CD4-positive, alpha-beta T cell (primary cell): ENCODE results near the gene TOR2A. TPM values are rescaled to one million over a fixed set of nuclear protein-coding genes. Genes with fewer than 3 reads are reported as not detected.

Experiments used
- ATAC-seq: fragments of 200-7000 bp; cut with Tn5 transposase; one replicate; pipeline ENCODE4 v1.10.0; 2022; ENCODE audit warnings: mild to moderate bottlenecking; ENCODE audit not compliant: poor library complexity
- CTCF ChIA-PET: fragments of 350-600 bp; sonication (Branson Sonifier 250); formaldehyde crosslinking; loops from one replicate; lab custom pipeline; 2021; ENCODE audit warnings: antibody characterized with exemption, inconsistent platforms; lab: Charles Lee
- POLR2A ChIA-PET: fragments of 350-600 bp; sonication (Branson Sonifier 250); formaldehyde crosslinking; loops from one replicate; lab custom pipeline; 2021; ENCODE audit warnings: antibody characterized with exemption, inconsistent platforms; lab: Charles Lee
- DNase-seq, 14 experiments: peaks; one replicate each; pipeline ENCODE4 v3.0.0-alpha.2; 2013 to 2020; ENCODE audit warnings: mixed read lengths in 2 of 14
- H3K27ac ChIP-seq, 2 donors: one replicate each; pipeline versions ENCODE4 v1.5.1 to v1.7.0; 2013; ENCODE audit warnings: low read length in 2 of 2, low read depth in 1 of 2, mild to moderate bottlenecking in 1 of 2
- H3K27me3 ChIP-seq, 2 experiments: 1 replicate in 1 of 2; 2 replicates in 1 of 2; pipeline versions ENCODE4 v1.6.1 to v1.7.0; 2013; ENCODE audit warnings: low read length in 2 of 2, control low read depth in 1 of 2, mild to moderate bottlenecking in 1 of 2, moderate library complexity in 1 of 2; ENCODE audit not compliant: insufficient read depth in 2 of 2, control insufficient read depth in 1 of 2
- H3K36me3 ChIP-seq: one replicate; pipeline ENCODE4 v1.6.1; 2013; ENCODE audit warnings: low read length, control low read depth; ENCODE audit not compliant: insufficient read depth
- H3K4me1 ChIP-seq: one replicate; pipeline ENCODE4 v1.6.1; 2013; ENCODE audit warnings: low read length, control low read depth; ENCODE audit not compliant: insufficient read depth
- H3K4me3 ChIP-seq: one replicate; pipeline ENCODE4 v1.5.1; 2013; ENCODE audit warnings: mild to moderate bottlenecking, low read length, moderate library complexity
- H3K9me3 ChIP-seq, 2 experiments: 1 replicate in 1 of 2; 2 replicates in 1 of 2; pipeline versions ENCODE4 v1.6.1 to v1.7.0; 2013; ENCODE audit warnings: low read length in 2 of 2, mild to moderate bottlenecking in 2 of 2, control low read depth in 1 of 2, moderate library complexity in 1 of 2; ENCODE audit not compliant: control insufficient read depth in 1 of 2, insufficient read depth in 1 of 2
- H3K27ac Mint-ChIP-seq: one replicate; pipeline ENCODE4 v1.8.0; 2020; ENCODE audit warnings: mixed read lengths
- H3K27me3 Mint-ChIP-seq: one replicate; pipeline ENCODE4 v1.8.0; 2021; ENCODE audit warnings: mixed read lengths
- H3K36me3 Mint-ChIP-seq: one replicate; pipeline ENCODE4 v1.8.0; 2021; ENCODE audit warnings: low read depth, mixed read lengths
- H3K4me1 Mint-ChIP-seq: one replicate; pipeline ENCODE4 v1.8.0; 2021; ENCODE audit warnings: low read depth, mixed read lengths
- H3K4me3 Mint-ChIP-seq: one replicate; pipeline ENCODE4 v1.8.0; 2020; ENCODE audit warnings: mild to moderate bottlenecking, mixed read lengths
- H3K9me3 Mint-ChIP-seq: one replicate; pipeline ENCODE4 v1.8.0; 2020; ENCODE audit warnings: mixed read lengths
- CTCF ChIP-seq: fragments of 200-600 bp; IDR thresholded peaks from one replicate; pipeline ENCODE4 v1.8.0; 2022; ENCODE audit warnings: antibody characterized with exemption, mild to moderate bottlenecking
- intact Hi-C, 2 experiments: fragments of 100-400 bp; cut with DNase I in 1 of 2; cut with micrococcal nuclease in 1 of 2; formaldehyde crosslinking; loops; one replicate each; pipeline versions ENCODE4 v1.15.1 to v1.9.0; 2023 to 2025; cut with DNase I, micrococcal nuclease
- total RNA-seq, 174 experiments: library from RNA in 2 of 174; stranded (reverse) in 2 of 174; gene quantifications; one replicate each; pipeline ENCODE4 v1.2.3 and lab custom pipeline; 2021 to 2026

TOR2A gene
- total RNA-seq, 2 experiments from 2014 or later, result 7.6 to 8.2 TPM

- intact Hi-C loops, result loop anchor here (1.0 to 10.0 kb wide), 2 partner anchors 14 to 99 kb away; partner anchors contain the start of gene STXBP1 (in 1 of the 2)
- H3K9me3 ChIP-seq, result no peaks in the 10 kb centered on the region
- Mint-ChIP-seq H3K27ac (peak overlapping the region; percentile 55), H3K4me3 (peak overlapping the region; percentile 79), H3K9me3 (no peaks in the 10 kb centered on the region), H3K36me3 (peaks cover 5% of the 10 kb centered on the region), H3K27me3 (no peaks in the 10 kb centered on the region), H3K4me1 (peaks cover 20% of the 10 kb centered on the region)
- H3K4me1 ChIP-seq, result peaks cover 46% of the 10 kb centered on the region
- CTCF ChIA-PET, result interaction anchor here (0.7 to 2.5 kb wide), 3 partner anchors 20 to 156 kb away, joined by 3 to 28 read pairs (median 5); partner anchors contain the start of gene TOR2A
- no peak overlapping the region for H3K27ac ChIP-seq
- H3K27me3 ChIP-seq, result no peaks in the 10 kb centered on the region
- TF ChIP-seq CTCF, result no peak
- ATAC-seq (no peak), DNase-seq (no peak)
- H3K4me3 ChIP-seq, result peak overlapping the region; percentile 73
- no peaks in the 10 kb centered on the region for H3K36me3 ChIP-seq
- POLR2A ChIA-PET, result no interaction called here
Measured at GRCh38 chr9:127714020-127714750, 20.9 kb downstream of the TOR2A start.

GRCh38 chr9:127712867-127713266 is 22.2 kb downstream of the TOR2A start:
- intact Hi-C loops, result loop anchor here in 1 of 2 experiments (10.0 kb wide), 1 partner anchor 98 kb away; the partner anchor contains the start of gene STXBP1
- DNase-seq, result no peak
- Histone ChIP-seq H3K4me1 (peaks cover 44% of the 10 kb centered on the region), H3K4me3 (no peak overlapping the region), H3K27ac (no peak overlapping the region), H3K36me3 (no peaks in the 10 kb centered on the region), H3K27me3 (no peaks in the 10 kb centered on the region), H3K9me3 (no peaks in the 10 kb centered on the region)
- ChIA-PET POLR2A (no interaction called here), CTCF (interaction anchor here (1.3 kb wide), 1 partner anchor 22 kb away, joined by 5 read pairs; the partner anchor contains the start of gene TOR2A)
- no peak overlapping the region for H3K27ac Mint-ChIP-seq
- H3K4me1 Mint-ChIP-seq, result peaks cover 21% of the 10 kb centered on the region
- no peak for TF ChIP-seq CTCF
- H3K27me3 Mint-ChIP-seq, result no peaks in the 10 kb centered on the region
- H3K4me3 Mint-ChIP-seq, result peak overlapping the region; percentile 60
- ATAC-seq, result no peak
- H3K36me3 Mint-ChIP-seq, result peaks cover 5% of the 10 kb centered on the region
- H3K9me3 Mint-ChIP-seq, result no peaks in the 10 kb centered on the region

- no peak overlapping the region for H3K27ac ChIP-seq
- no peaks in the 10 kb centered on the region for H3K27me3 Mint-ChIP-seq
- TF ChIP-seq CTCF, result no peak
- no peaks in the 10 kb centered on the region for H3K9me3 Mint-ChIP-seq
- peak overlapping the region; percentile 60 for H3K4me3 Mint-ChIP-seq
- no peak for DNase-seq
- no peaks in the 10 kb centered on the region for H3K9me3 ChIP-seq
- H3K4me1 Mint-ChIP-seq, result peaks cover 26% of the 10 kb centered on the region
- no peak overlapping the region for H3K4me3 ChIP-seq
- POLR2A ChIA-PET, result no interaction called here
- intact Hi-C loops, result loop anchor here in 1 of 2 experiments (10.0 kb wide), 1 partner anchor 98 kb away; the partner anchor contains the start of gene STXBP1
- peaks cover 49% of the 10 kb centered on the region for H3K4me1 ChIP-seq
- no peaks in the 10 kb centered on the region for H3K36me3 ChIP-seq
- H3K36me3 Mint-ChIP-seq, result peaks cover 5% of the 10 kb centered on the region
- CTCF ChIA-PET, result interaction anchor here (1.3 kb wide), 1 partner anchor 22 kb away, joined by 5 read pairs; the partner anchor contains the start of gene TOR2A
- H3K27ac Mint-ChIP-seq, result no peak overlapping the region
- no peak for ATAC-seq
- H3K27me3 ChIP-seq, result no peaks in the 10 kb centered on the region
Measured at GRCh38 chr9:127712371-127712770, 22.7 kb downstream of the TOR2A start.
